GM19395 (cell line): ENCODE data around the gene NRIP3.
"Not testable (repeated sequence)": the region's sequence is repeated elsewhere in the genome, so short reads cannot be mapped to it uniquely, and the experiment has no call there.

Experiments used
- ATAC-seq: cut with Tn5 transposase; IDR thresholded peaks from one replicate; pipeline ENCODE4 v1.9.1; 2021; ENCODE audit warnings: mild to moderate bottlenecking, moderate library complexity; ENCODE audit not compliant: unreplicated experiment

The NRIP3 gene

DNA sequence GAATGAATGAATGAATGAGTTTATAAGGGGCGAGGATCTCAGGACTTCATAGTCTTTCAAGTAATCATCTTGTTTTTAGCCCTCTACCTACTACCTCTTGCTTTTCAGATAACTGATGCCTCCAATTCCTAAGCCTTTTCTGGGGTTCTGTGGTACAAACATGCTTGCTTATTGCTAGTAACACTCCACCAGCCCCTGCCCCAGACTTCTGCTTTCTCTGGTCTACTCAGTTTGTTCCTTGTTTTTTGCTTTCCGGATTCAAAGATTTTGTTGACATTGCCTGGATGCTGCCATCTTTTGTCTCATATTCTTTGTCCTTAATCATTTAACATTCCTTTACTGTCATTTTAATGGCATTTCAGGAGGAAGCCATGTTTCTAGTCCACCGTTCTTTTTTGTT, 30.7 kb downstream of the NRIP3 start:
- ATAC-seq = no peak

- ATAC-seq = no peak
These were observed 31.9 kb downstream of the NRIP3 start for GRCh38 chr11:8971924-8972316.

GRCh38 chr11:8971196-8971923, 32.4 kb downstream of the NRIP3 start:
- no peak for ATAC-seq

- ATAC-seq = no peak
These were observed 36.6 kb downstream of the NRIP3 start for GRCh38 chr11:8967184-8967583.

DNA sequence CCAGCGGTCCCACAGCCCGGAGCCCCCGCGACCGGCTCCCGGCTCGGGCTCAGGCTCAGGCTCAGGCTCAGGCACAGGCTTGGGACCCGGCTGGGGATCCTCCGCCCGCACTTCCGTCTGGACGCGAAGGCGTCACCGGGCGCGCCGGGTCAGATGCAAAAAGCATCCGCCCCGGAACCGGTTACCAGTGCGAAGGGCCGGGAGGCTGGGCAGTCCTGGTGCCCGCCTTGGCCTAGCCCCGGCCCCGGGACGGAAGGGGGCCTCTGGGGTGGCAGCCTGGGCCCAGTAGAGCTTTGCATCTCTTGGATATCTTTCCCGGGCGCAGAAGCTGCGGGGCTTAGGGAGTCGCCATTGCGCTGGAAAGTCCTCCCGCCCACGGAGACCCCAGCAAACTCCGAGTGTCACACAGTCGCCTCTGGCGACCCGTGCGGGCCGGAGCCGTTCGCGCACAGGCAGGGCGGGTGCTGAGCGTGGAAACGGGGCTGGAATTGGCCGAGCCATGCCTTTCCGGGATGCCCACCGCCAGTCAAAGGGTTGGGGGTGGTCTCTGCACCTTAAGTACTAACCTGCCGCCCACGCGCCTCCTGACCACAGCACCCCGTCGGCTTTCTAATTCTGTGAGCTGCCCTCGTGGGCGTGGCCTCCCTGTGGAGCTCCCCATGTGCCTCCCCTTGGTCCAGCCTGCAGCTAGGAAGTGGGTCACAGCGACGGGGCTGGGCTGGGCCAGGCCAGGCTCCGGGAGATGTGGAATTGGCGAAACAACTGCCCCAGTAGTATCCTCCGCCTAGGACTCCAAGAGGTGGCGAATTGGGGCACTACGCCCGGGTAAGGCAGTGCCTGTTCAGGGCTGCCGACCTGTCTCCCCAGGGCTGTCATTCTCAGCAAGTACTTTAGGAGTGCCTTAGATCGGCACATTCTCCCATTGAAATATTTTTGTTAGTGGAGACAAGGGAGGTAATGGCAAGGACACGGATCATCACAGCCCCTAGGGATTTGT, 39.2 kb downstream of the NRIP3 start, which contains the start of gene TMEM9B:
Gene TMEM9B, minus strand, starts transcription at position 119 of the 997 bp plus-strand sequence. CDS start 129 bp downstream, outside the sequence.
- ATAC-seq = peak; percentile 79

DNA sequence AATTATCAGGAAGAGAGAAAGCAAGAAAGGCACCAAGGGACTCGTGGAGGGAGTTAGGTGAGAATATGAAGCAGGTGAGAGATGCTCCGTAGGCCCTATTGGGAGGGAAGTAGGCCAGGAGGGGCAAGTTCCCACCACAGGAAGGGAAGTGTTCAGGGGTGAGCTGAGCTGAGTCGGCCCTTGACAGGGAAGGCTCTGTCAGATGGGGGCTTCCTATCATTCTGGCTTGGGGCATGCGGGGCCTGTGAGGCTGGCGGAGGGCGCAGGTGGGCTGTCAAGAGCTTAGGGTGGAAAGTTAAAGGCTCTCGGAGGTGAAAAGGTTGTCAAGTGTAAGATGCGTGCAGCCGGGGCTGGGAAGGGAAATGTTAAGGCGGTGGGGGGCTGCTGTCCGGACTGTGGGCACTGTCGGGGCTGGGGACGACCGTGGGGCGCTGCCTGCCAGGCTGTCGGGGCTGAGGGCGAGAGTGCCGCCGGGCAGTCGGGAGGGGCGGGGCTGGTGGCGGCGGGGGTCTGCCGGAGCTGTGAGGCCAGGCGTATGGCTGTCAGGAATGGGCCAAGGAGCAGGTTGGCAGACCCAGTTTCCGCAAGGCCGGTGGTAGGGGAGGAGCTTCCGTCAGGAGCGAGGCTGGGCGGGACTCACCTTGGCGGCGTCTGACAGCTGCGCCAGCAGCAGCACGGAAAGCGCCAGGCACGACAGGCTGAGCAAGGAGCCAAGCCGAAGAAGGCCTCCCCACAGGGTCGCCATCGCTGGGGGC, 40.1 kb downstream of the NRIP3 start:
- peak; percentile 75 for ATAC-seq

DNA sequence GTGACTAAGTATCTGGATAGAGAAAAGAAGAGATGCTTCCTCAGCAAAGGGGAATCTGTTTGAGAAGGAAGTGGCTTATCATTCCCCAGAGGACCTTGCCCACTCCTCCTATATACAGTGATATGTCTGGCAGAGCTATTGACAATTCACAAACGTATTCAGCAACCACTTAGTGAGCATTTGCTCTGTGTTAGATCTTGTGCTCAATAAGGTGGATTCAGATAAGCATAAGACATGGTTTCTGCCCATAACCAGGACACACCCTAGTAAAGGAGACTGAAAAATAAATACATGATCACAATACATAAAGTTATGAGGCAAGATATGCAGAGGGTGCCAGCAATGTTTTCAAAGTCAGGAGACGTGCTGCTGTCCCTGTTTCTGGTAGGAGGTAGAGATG, 41.0 kb downstream of the NRIP3 start:
- no peak for ATAC-seq

- no peak for ATAC-seq
These were observed 42.4 kb downstream of the NRIP3 start for GRCh38 chr11:8961401-8961800.

- peak; percentile 46 for ATAC-seq
These were observed 44.1 kb downstream of the NRIP3 start for GRCh38 chr11:8959546-8960166.

DNA sequence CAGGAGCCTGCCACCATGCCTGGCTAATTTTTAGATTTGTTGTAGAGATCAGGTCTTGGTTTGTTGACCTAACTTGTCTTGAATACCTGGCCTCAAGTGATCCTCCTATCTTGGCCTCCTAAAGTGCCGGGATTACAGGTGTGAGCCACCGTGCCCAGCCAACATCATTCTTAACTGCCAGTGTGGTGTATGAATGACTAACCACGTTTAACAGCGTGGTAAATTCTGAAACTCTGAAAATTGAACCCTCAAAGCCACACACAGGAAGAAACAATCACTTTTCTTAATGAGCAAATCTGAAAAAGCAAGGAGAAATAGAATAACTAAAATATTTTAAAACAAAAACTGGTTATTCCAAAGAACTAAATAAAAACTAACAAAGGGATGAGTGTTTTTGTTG, 46.9 kb downstream of the NRIP3 start:
- no peak for ATAC-seq

DNA sequence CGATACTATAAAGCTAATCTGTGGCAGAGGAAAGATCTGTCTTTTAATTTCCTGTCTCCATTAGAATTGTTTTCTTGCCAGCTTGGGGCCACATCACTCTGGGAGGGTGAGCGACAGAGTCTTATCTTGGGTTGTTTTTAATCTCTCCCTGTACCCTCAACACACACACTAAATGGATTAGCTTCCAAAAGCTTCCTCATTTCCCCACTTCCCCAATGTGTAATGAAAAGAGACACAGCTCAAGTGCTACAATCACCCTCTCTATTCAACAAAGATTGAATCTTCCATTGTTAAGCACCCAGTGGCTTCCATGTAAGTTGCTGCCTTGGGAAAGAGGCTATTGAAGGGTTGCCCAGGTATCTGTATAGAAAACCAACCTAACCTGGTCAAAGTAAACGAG, 54.9 kb downstream of the NRIP3 start:
- ATAC-seq = no peak

DNA sequence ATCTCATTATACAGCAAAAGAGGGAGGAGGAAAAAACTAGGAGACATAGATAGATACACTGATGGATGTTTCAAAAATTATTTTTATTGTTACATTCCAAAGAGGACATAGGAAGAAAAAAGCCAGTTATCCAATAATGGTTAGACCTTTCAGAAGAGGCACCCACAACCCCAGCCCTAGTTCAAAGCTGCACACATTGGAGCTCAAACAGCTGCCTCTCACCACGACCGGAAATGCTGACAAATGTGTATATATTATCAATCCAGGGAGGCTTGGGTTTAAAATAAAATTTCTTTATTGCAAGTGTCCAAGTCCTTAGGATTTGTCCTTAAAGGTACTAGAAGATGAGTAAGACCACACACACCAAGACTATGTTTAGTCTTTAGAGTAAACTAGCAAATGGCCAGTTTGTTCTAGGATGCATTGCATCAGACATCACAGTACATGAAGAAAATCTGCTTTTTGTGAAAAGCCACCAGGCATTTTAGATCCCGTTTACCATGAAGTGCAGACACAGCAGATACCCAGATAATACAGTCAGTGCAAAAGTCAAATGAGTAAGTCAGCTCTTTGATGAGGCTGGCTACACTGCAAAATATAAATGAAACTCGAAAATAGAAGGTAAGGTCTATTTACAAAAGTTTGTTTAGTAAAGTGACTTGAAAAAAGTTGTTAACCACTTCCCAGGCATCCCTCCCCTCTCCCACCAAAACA, 56.4 kb downstream of the NRIP3 start:
- ATAC-seq = no peak

DNA sequence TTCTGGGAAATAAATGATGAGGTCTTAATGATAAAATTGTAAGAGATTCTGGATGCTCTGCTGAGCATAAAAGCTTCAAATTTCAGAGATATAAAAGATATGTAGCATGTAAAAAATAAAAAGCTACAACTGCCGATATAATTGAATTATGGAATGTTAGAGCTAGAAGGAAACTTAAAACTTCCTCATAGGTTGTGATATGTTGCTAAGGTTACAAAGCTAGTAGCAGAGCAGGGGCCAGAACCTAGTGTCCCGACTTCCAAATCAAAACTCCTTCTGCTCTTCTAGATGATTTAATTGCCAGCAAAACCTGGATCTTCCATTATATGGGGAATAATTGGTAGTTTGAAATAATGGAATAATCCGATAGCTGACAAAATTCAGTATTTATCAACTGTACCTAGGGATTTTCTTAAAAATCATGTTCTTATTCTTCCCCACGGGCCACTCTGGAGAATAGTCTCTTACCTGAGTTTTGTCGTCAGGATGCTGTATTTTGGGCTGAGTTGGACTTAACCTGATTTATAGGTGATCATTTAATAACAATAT, 61.2 kb downstream of the NRIP3 start, which contains the start of gene ASCL3:
Gene ASCL3, minus strand, starts transcription at position 499 of the 549 bp plus-strand sequence. CDS start 4,855 bp downstream, outside the sequence.
- ATAC-seq = no peak

GRCh38 chr11:8941341-8942103, 62.3 kb downstream of the NRIP3 start:
- ATAC-seq = no peak

- no peak for ATAC-seq
These were observed 66.1 kb downstream of the NRIP3 start for GRCh38 chr11:8937659-8938058.

GRCh38 chr11:8937159-8937558, 66.6 kb downstream of the NRIP3 start:
- ATAC-seq = no peak

GRCh38 chr11:8935789-8936188, 68.0 kb downstream of the NRIP3 start:
- ATAC-seq = not testable (repeated sequence)

GRCh38 chr11:8934742-8935488, 68.9 kb downstream of the NRIP3 start:
- no peak for ATAC-seq
